Suprapubic skin (tissue), 4 donors: Measurements from ENCODE around the gene TRIM47.

Experiments used
- EP300 ChIP-seq: sonication (generic); formaldehyde crosslinking; IDR thresholded peaks from one replicate; pipeline ENCODE4 v1.6.1; 2017; ENCODE audit warnings: antibody characterized with exemption
- POLR2A ChIP-seq, 2 donors: fragments of 450-650 bp; IDR thresholded peaks; one replicate each; pipeline ENCODE4 v1.6.1; 2017; ENCODE audit warnings: antibody characterized with exemption in 2 of 2, mild to moderate bottlenecking in 2 of 2, moderate library complexity in 2 of 2
- POLR2AphosphoS5 ChIP-seq, 3 donors: sonication (generic); formaldehyde crosslinking; IDR thresholded peaks; one replicate each; pipeline ENCODE4 v1.6.1; 2017; ENCODE audit warnings: antibody characterized with exemption in 3 of 3
- TF ChIP-seq, protein P1 (sequence below), 2 donors: fragments of 200-600 bp in 1 of 2; fragments of 450-650 bp in 1 of 2; sonication (generic) in 1 of 2; IDR thresholded peaks; one replicate each; pipeline ENCODE4 v1.5.1; 2016 to 2019; ENCODE audit warnings: antibody characterized with exemption in 2 of 2, mild to moderate bottlenecking in 1 of 2, moderate library complexity in 1 of 2

DNA sequence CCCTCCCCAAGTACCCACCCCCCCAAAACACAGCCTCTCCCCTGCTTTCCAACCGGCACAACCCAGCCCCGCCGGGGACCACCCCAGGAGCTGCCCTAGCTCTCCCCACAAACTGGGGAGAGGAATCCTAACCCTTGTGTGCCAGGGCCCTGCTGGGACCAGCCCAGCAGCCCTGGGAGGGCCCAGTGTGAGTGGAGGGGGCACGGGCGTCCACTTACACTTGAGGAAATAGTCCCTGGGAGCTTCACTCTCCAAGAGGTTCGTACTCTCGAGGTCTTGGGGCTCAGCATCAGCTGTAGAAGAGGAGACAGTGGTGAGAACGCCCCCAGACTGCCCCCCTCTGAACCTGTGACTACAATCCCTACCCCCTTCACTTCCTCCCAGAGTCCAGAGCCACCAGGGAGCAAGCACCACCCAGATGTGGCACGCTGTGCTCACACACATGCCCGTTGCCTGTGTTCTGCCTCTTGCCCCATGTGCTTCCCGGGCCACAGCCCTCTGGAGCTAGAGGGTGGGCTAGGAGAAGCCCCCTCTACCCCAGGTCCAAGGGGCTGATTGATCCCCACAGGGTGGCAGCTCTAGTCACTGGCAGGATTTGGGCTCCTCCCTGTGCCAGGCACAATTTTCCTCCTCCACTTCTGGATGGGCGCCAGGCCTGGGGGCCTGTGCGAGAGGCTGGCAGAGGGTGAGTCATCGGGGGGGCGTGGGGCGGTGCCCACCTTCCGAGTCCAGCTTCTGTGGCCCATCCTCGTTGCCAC is 3.0 kb downstream of the TRIM47 start:
- no peak for TF ChIP-seq POLR2A (IDR thresholded peaks at IDR 0.05)
- TF ChIP-seq, protein P1, sequence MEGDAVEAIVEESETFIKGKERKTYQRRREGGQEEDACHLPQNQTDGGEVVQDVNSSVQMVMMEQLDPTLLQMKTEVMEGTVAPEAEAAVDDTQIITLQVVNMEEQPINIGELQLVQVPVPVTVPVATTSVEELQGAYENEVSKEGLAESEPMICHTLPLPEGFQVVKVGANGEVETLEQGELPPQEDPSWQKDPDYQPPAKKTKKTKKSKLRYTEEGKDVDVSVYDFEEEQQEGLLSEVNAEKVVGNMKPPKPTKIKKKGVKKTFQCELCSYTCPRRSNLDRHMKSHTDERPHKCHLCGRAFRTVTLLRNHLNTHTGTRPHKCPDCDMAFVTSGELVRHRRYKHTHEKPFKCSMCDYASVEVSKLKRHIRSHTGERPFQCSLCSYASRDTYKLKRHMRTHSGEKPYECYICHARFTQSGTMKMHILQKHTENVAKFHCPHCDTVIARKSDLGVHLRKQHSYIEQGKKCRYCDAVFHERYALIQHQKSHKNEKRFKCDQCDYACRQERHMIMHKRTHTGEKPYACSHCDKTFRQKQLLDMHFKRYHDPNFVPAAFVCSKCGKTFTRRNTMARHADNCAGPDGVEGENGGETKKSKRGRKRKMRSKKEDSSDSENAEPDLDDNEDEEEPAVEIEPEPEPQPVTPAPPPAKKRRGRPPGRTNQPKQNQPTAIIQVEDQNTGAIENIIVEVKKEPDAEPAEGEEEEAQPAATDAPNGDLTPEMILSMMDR (IDR thresholded peaks at IDR 0.05), result no peak
- TF ChIP-seq EP300, result no peak
- TF ChIP-seq POLR2AphosphoS5 (IDR thresholded peaks at IDR 0.05), result no peak
